MM.1S (cell line): ENCODE measurements around the gene HDAC1.

Experiments used
- EZH2 ChIP-seq: fragments of 300-600 bp; sonication (generic); optimal IDR thresholded peaks from 2 replicates; pipeline ENCODE3; 2017; ENCODE audit warnings: low read depth, mild to moderate bottlenecking, antibody characterized with exemption, low read length, mixed read lengths
- TF ChIP-seq, protein P1 (sequence below): fragments of 300-600 bp; sonication (generic); IDR thresholded peaks from 2 replicates; pipeline ENCODE4 v1.5.1; 2016; ENCODE audit warnings: antibody characterized with exemption, low read length, mixed read lengths

DNA sequence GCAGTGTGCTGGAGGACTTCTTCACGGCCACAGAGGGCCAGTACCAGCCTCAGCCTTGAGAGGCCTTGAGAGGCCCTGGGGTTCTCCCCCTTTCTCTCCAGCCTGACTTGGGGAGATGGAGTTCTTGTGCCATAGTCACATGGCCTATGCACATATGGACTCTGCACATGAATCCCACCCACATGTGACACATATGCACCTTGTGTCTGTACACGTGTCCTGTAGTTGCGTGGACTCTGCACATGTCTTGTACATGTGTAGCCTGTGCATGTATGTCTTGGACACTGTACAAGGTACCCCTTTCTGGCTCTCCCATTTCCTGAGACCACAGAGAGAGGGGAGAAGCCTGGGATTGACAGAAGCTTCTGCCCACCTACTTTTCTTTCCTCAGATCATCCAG lies 6.2 kb upstream of the HDAC1 start:
- TF ChIP-seq, protein P1, sequence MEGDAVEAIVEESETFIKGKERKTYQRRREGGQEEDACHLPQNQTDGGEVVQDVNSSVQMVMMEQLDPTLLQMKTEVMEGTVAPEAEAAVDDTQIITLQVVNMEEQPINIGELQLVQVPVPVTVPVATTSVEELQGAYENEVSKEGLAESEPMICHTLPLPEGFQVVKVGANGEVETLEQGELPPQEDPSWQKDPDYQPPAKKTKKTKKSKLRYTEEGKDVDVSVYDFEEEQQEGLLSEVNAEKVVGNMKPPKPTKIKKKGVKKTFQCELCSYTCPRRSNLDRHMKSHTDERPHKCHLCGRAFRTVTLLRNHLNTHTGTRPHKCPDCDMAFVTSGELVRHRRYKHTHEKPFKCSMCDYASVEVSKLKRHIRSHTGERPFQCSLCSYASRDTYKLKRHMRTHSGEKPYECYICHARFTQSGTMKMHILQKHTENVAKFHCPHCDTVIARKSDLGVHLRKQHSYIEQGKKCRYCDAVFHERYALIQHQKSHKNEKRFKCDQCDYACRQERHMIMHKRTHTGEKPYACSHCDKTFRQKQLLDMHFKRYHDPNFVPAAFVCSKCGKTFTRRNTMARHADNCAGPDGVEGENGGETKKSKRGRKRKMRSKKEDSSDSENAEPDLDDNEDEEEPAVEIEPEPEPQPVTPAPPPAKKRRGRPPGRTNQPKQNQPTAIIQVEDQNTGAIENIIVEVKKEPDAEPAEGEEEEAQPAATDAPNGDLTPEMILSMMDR = no peak
- no peak for TF ChIP-seq EZH2
